CD4-positive, alpha-beta T cell treated with Interleukin-6 at 100 ng/mL for 8 hours (primary cell): Measurements from ENCODE around the gene MEIG1.
A peak's percentile ranks its signal among the peaks of the same experiment; 100 is the strongest.
"Not testable (repeated sequence)": the region's sequence is repeated elsewhere in the genome, so short reads cannot be mapped to it uniquely, and the experiment has no call there.

Experiments
- DNase-seq: peaks from one replicate; pipeline ENCODE4 v3.0.0-alpha.2; 2020; ENCODE audit warnings: mixed read lengths, low spot score

The MEIG1 gene

GRCh38 chr10:14954934-14955333, 4.3 kb upstream of the MEIG1 start:
- no peak for DNase-seq

- DNase-seq = no peak
These were observed 342 bp upstream of the MEIG1 start for GRCh38 chr10:14958872-14959220.

GRCh38 chr10:14967897-14968296, 8.7 kb downstream of the MEIG1 start:
- DNase-seq = no peak

GRCh38 chr10:14971867-14972448, 12.8 kb downstream of the MEIG1 start:
- DNase-seq = peak; percentile 43

- not testable (repeated sequence) for DNase-seq
These were observed 15.2 kb downstream of the MEIG1 start for GRCh38 chr10:14974153-14974998.

- no peak for DNase-seq
These were observed 16.6 kb downstream of the MEIG1 start for GRCh38 chr10:14975672-14976273.

GRCh38 chr10:14982744-14983143, 23.6 kb downstream of the MEIG1 start:
- no peak for DNase-seq

- DNase-seq = not testable (repeated sequence)
These were observed 30.4 kb downstream of the MEIG1 start for GRCh38 chr10:14989552-14989951.

- DNase-seq = peak; percentile 25
These were observed 32.0 kb downstream of the MEIG1 start for GRCh38 chr10:14991035-14991749.

- not testable (repeated sequence) for DNase-seq
These were observed 33.1 kb downstream of the MEIG1 start for GRCh38 chr10:14992336-14992735.

GRCh38 chr10:14993500-14994455, 34.6 kb downstream of the MEIG1 start:
- DNase-seq = not testable (repeated sequence)

- no peak for DNase-seq
These were observed 36.9 kb downstream of the MEIG1 start for GRCh38 chr10:14995964-14996565.

GRCh38 chr10:15013530-15013929, 54.3 kb downstream of the MEIG1 start:
- DNase-seq = not testable (repeated sequence)

- no peak for DNase-seq
These were observed 56.3 kb downstream of the MEIG1 start for GRCh38 chr10:15015451-15015850.

GRCh38 chr10:15020966-15021365, 61.8 kb downstream of the MEIG1 start:
- DNase-seq = not testable (repeated sequence)
